Common myeloid progenitor, CD34-positive (primary cell): ENCODE data around the gene PPP1R7.
"Not testable (repeated sequence)": the region's sequence is repeated elsewhere in the genome, so short reads cannot be mapped to it uniquely, and the experiment has no call there.

ENCODE experiments used
- CTCF ChIA-PET: fragments of 350-600 bp; sonication (Branson Sonifier 250); formaldehyde crosslinking; loops from one replicate; lab custom pipeline; 2021; ENCODE audit warnings: antibody characterized with exemption; lab: Charles Lee
- POLR2A ChIA-PET: fragments of 350-600 bp; sonication (Branson Sonifier 250); formaldehyde crosslinking; loops from one replicate; lab custom pipeline; 2021; ENCODE audit warnings: antibody characterized with exemption; lab: Charles Lee
- DNase-seq, 3 donors: peaks; one replicate each; pipeline versions ENCODE4 v3.0.0 to v3.0.0-alpha.2; 2013
- H3K27ac ChIP-seq, 2 experiments: 1 replicate in 1 of 2; 2 replicates in 1 of 2; pipeline ENCODE4 v1.7.0; 2013; ENCODE audit warnings: inconsistent platforms in 2 of 2, low read length in 2 of 2, mild to moderate bottlenecking in 2 of 2, low read depth in 1 of 2, moderate library complexity in 1 of 2; ENCODE audit not compliant: severe bottlenecking in 2 of 2, insufficient read depth in 1 of 2, poor library complexity in 1 of 2
- H3K27me3 ChIP-seq, 5 experiments: replicated peaks in 2 of 5; 1 replicate in 3 of 5; 2 replicates in 2 of 5; pipeline versions ENCODE4 v1.6.1 to v1.7.0; 2013; ENCODE audit warnings: low read length in 4 of 5, mild to moderate bottlenecking in 2 of 5, moderate library complexity in 2 of 5, inconsistent platforms in 1 of 5; ENCODE audit not compliant: insufficient read depth in 5 of 5, control insufficient read depth in 4 of 5
- H3K36me3 ChIP-seq, 4 experiments: 1 replicate in 2 of 4; 2 replicates in 2 of 4; pipeline versions ENCODE4 v1.6.1 to v1.7.0; 2013; ENCODE audit warnings: low read length in 3 of 4, control low read depth in 1 of 4, mild to moderate bottlenecking in 1 of 4; ENCODE audit not compliant: control insufficient read depth in 4 of 4, insufficient read depth in 4 of 4
- H3K4me1 ChIP-seq, 4 experiments: 1 replicate in 3 of 4; 2 replicates in 1 of 4; pipeline versions ENCODE4 v1.6.1 to v1.7.1; 2013; ENCODE audit warnings: low read length in 3 of 4, mild to moderate bottlenecking in 3 of 4, control low read depth in 1 of 4, inconsistent platforms in 1 of 4, moderate library complexity in 1 of 4; ENCODE audit not compliant: control insufficient read depth in 4 of 4, insufficient read depth in 4 of 4; ENCODE audit errors: control extremely low read depth in 1 of 4
- H3K4me3 ChIP-seq, 7 experiments: 1 replicate in 4 of 7; 2 replicates in 3 of 7; pipeline versions ENCODE4 v1.5.1 to v1.7.0; 2013; ENCODE audit warnings: mild to moderate bottlenecking in 7 of 7, low read length in 6 of 7, moderate library complexity in 6 of 7, inconsistent platforms in 2 of 7, low read depth in 2 of 7, control low read depth in 1 of 7; ENCODE audit not compliant: insufficient read depth in 4 of 7, control insufficient read depth in 1 of 7; ENCODE audit errors: extremely low read depth in 1 of 7
- H3K9me3 ChIP-seq, 5 experiments: 1 replicate in 4 of 5; 2 replicates in 1 of 5; pipeline versions ENCODE4 v1.6.1 to v1.7.1; 2013; ENCODE audit warnings: low read length in 4 of 5, mild to moderate bottlenecking in 2 of 5, inconsistent platforms in 1 of 5, low read depth in 1 of 5, moderate library complexity in 1 of 5; ENCODE audit not compliant: control insufficient read depth in 4 of 5, insufficient read depth in 2 of 5; ENCODE audit errors: control extremely low read depth in 1 of 5
- WGBS: methylation state at CpG from one replicate; pipeline ENCODE4 v1.1.5; 2013; ENCODE audit not compliant: insufficient coverage; 5-methylcytosine and 5-hydroxymethylcytosine counted together

Gene PPP1R7

DNA sequence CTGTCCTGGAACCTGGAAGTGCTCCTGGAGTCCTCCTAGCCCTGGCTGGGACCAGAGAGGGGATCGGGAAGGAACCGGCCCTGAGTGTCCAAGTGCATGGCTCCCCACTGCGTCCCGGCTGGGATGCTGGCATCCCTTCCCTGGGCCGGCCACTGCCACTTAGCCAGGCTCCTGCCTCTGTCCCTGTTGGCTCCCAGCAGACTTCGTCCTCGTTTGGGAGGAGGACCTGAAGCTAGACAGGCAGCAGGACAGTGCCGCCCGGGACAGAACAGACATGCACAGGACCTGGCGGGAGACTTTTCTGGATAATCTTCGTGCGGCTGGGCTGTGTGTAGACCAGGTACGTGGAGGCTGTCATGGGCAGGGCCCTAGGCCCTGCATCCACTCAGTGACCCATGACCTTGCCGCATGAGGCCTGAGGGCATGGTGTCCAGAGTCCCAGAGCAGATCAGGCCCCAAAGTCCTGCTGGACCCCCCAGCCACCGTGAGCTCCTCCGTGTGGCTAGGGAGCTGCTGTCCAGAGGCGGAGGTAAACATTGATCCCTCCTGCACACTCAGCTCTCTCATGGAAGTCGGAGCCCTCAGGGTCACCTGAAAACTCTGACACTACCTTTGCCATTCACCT, 45.4 kb downstream of the PPP1R7 start:
- WGBS, result 96% methylated on average over 16 of the region's 18 CpGs
- H3K36me3 ChIP-seq, result no peaks in the 10 kb centered on the region
- H3K27me3 ChIP-seq, result no peaks in the 10 kb centered on the region

DNA sequence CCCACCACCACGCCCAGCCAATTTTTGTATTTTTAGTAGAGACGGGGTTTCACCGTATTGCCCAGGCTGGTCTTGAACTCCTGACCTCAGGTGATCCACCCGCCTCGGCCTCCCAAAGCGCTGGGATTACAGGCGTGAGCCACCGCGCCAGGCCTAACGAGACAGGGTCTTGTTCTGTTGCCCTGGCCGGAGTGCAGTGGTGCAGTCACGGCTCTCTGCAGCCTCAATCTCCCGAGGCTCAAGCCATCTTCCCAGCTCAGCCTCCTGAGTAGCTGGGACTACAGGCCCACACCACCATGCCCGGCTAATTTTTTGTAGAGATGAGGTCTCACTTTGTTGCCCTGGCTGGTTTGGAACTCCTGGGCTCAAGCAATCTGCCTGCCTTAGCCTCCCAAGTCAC, 47.0 kb downstream of the PPP1R7 start:
- H3K4me3 ChIP-seq, H3K36me3 ChIP-seq, DNase-seq, H3K27ac ChIP-seq, H3K27me3 ChIP-seq, H3K9me3 ChIP-seq: not testable (repeated sequence)
- POLR2A ChIA-PET, result interaction anchor here (0.6 kb wide), 1 partner anchor 931 kb away, joined by 4 read pairs; no protein-coding TSS in a partner anchor
- H3K4me1 ChIP-seq, result peaks cover 0 to 29% (median 21%) of the 10 kb centered on the region in 4 experiments
- CTCF ChIA-PET, result interaction anchor here (0.7 kb wide), 1 partner anchor 18 kb away, joined by 3 read pairs; no protein-coding TSS in a partner anchor
- WGBS, result 93% methylated on average over 12 of the region's 14 CpGs

More for the DNA sequence above, 45.4 kb downstream of the PPP1R7 start:
- POLR2A ChIA-PET, result no interaction called here
- Histone ChIP-seq H3K27ac (no peak overlapping the region), H3K9me3 (no peaks in the 10 kb centered on the region), H3K4me3 (no peak overlapping the region), H3K4me1 (peaks cover 0 to 13% (median 6%) of the 10 kb centered on the region in 4 experiments)
- no peak for DNase-seq
- CTCF ChIA-PET, result interaction anchor here (1.0 kb wide), 1 partner anchor 17 kb away, joined by 3 read pairs; no protein-coding TSS in a partner anchor

DNA sequence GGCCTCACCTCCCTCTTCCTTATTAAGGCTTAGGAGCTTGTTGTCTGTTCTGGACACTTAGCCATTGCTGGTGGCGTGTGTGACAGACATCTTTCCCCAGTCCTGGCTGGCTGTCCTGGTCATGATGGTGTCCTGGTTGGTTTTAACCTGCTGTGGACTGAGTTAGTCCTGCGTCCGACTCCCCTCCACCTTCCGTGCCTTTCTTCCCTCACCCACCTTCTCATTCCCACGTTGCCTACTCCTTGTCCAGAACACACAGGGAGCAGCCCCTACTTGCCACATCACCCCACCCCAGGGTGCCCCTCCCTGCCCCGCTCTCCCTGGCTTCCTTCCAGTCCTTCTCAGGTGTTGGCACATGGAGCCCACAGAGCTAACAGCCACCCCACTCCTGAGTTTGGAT, 47.7 kb downstream of the PPP1R7 start:
- Histone ChIP-seq H3K9me3 (no peaks in the 10 kb centered on the region), H3K4me1 (peaks cover 0 to 32% (median 24%) of the 10 kb centered on the region in 4 experiments), H3K36me3 (no peaks in the 10 kb centered on the region), H3K27me3 (no peaks in the 10 kb centered on the region), H3K27ac (no peak overlapping the region), H3K4me3 (no peak overlapping the region)
- no peak for DNase-seq
- POLR2A ChIA-PET, result no interaction called here
- CTCF ChIA-PET, result interaction anchor here (0.7 kb wide), 1 partner anchor 19 kb away, joined by 3 read pairs; no protein-coding TSS in a partner anchor
- 93% methylated on average over 6 of the region's 6 CpGs for WGBS

DNA sequence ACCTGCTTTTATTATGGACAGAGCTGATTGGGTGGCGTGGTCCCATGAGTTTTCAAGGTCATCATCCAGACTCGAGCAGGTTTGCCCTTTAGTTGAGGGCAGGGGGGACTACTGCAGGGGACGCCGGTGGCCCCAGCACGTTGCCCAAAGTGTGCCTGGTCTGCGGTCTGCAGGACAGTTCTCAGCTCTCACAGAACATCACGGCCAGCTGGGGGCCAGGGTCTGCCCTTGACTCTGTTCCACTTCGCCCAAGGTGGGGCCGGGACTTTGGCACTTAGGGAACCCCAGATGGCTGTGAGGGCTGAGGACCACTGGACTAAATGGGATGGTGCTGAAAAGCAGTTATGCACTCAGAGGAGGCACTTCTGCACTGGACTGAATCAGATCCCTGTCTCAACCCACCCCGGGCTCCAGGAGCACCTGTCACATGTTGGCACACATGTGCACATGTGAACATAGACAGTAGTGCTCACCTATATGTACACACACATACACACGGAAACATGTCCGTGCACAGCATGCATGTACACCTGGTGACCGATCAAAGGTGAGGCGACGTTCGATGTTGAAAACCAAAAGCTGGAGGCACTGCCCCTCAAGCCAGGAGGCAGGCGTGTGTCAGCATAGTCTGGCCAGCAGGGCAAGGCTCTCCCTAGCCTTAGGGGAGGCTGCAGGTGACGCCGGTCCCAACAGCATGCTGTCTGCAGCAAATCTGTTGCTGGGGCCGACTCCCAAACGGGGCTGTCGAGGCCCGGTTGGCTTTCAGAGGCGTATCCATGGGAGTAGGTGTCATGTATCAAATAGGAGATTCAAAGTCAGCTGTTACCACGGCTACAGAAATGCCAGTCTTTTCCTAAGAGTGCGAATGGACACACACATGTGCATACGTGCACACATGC, 48.4 kb downstream of the PPP1R7 start:
- H3K27ac ChIP-seq, result no peak overlapping the region
- 92% methylated on average over 22 of the region's 27 CpGs for WGBS
- DNase-seq, result no peak
- H3K27me3 ChIP-seq, result no peaks in the 10 kb centered on the region
- ChIA-PET POLR2A (no interaction called here), CTCF (no interaction called here)
- H3K36me3 ChIP-seq, result no peaks in the 10 kb centered on the region
- H3K9me3 ChIP-seq, result no peaks in the 10 kb centered on the region
- peaks cover 0 to 34% (median 24%) of the 10 kb centered on the region in 4 experiments for H3K4me1 ChIP-seq
- H3K4me3 ChIP-seq, result no peak overlapping the region

DNA sequence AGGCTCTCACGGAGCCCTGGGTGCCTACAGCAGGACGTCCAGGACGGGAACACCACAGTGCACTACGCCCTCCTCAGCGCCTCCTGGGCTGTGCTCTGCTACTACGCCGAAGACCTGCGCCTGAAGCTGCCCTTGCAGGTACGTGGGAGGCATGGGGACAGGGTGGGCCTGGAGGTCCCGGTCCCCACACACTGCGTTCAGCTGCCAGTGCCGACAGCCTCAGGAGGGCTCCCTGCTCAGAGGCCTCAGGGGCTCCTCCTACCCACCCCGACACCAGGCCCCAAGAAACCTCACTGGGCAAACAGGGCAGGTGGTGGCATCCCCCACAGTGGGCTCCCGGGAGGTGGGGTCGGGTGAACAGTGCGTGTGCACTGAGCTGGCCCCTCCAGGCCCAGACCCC, 49.0 kb downstream of the PPP1R7 start:
- CTCF ChIA-PET, result no interaction called here

DNA sequence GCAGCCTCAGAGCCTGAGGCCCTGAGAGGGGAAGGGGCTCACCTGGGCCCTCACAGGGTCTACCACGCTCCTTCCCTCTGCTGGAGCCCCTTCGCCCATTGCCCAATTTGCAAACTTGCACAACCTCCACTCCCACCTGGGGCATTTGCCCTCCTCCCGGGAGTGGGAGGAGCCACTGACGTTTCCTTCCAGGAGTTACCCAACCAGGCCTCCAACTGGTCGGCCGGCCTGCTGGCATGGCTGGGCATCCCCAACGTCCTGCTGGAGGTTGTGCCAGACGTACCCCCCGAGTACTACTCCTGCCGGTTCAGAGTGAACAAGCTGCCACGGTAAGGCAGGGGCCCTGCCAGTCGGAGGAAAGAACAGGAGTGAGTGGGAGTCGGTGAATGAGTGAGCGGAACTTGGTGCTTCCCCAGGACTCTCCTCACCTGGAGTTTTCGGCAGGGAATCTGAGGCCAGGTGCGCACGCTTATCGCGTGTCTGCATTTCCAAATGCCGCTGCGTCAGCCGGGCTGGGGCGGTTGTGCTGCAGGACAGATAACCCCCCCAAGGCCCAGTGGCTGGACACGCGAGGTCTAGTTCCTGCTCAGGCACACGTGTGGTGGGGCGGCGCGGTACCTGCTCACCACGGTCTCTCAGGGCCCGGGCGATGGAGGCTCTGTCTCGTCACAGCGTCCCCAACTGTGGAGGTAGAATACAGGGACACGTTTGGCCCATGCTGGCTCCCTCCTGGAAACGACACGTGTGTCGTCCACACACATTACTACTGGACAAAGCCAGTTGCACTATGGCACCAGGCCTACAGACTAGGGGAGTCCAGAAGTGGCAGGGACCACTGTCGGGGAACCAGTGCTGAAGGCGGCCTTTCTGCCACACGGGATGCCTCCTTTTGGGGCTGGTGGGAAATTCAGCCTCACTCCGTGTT, 49.9 kb downstream of the PPP1R7 start:
- Histone ChIP-seq H3K36me3 (no peaks in the 10 kb centered on the region), H3K4me3 (no peak overlapping the region), H3K9me3 (no peaks in the 10 kb centered on the region), H3K27me3 (no peaks in the 10 kb centered on the region), H3K4me1 (peaks cover 0 to 39% (median 25%) of the 10 kb centered on the region in 4 experiments), H3K27ac (no peak overlapping the region)
- DNase-seq, result no peak
- ChIA-PET POLR2A (no interaction called here), CTCF (interaction anchor here (1.2 kb wide), 1 partner anchor 19 kb away, joined by 3 read pairs; no protein-coding TSS in a partner anchor)
- WGBS, result 90% methylated on average over 34 of the region's 42 CpGs

More for the DNA sequence above, 49.0 kb downstream of the PPP1R7 start:
- H3K9me3 ChIP-seq, result no peaks in the 10 kb centered on the region
- peaks cover 0 to 39% (median 24%) of the 10 kb centered on the region in 4 experiments for H3K4me1 ChIP-seq
- no peak overlapping the region for H3K4me3 ChIP-seq
- WGBS, result 93% methylated on average over 15 of the region's 16 CpGs
- H3K27me3 ChIP-seq, result no peaks in the 10 kb centered on the region
- POLR2A ChIA-PET, result no interaction called here
- no peak overlapping the region for H3K27ac ChIP-seq
- H3K36me3 ChIP-seq, result no peaks in the 10 kb centered on the region
- no peak for DNase-seq
